ENCODE data around the gene ADAP1. TPM values are rescaled to one million over a fixed set of nuclear protein-coding genes. Genes with fewer than 3 reads are reported as not detected.
"Not testable (repeated sequence)": the region's sequence is repeated elsewhere in the genome, so short reads cannot be mapped to it uniquely, and the experiment has no call there.

Gene ADAP1
- total and polyA plus RNA-seq, 2 of the 8 experiments (the other 6 are each of a cell fraction or from before 2014, with no cell fraction given) = 5.8 to 6.1 TPM

DNA sequence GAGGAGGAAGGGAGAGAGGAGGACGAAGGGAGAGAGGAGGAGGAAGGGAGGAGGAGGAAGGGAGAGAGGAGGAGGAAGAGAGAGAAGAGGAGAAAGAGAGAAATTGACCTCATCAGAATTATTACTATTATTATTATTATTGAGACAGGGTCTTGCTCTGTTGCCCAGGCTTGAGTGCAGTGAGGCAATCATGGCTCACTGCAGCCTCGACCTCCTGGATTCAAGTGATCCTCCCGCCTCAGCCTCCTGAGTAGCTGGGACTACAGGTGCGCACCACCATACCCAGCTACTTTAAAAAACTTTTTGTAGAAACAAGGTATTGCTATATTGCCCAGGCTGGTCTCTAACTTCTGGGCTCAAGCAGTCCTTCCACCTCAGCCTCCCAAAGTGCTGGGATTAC, 10.7 kb downstream of the ADAP1 start:
- FAIRE-seq; H3K9me3 ChIP-seq (ENCODE audit: insufficient read depth in 2 of 2, low read depth in 1 of 2, low read length in 1 of 2); H3K27me3 ChIP-seq (replicated peaks in 1 of 4; ENCODE audit: control insufficient read depth in 3 of 4, extremely low read depth in 1 of 4, insufficient read depth in 3 of 4, low read length in 3 of 4); H3K14ac ChIP-seq (ENCODE audit: insufficient read length); H4K5ac ChIP-seq (ENCODE audit: insufficient read length, low read depth, low read length); H2AK5ac ChIP-seq (ENCODE audit: low read depth, low read length); DNase-seq (ENCODE audit: low read depth in 1 of 2, low spot score in 2 of 2); H3K79me2 ChIP-seq (ENCODE audit: control insufficient read depth in 1 of 2, insufficient read depth in 2 of 2, low read length in 2 of 2); H3K27ac ChIP-seq (ENCODE audit: low read depth, low read length); H3K4me2 ChIP-seq (ENCODE audit: insufficient read depth in 1 of 2, low read depth in 2 of 2, low read length in 2 of 2); H4K8ac ChIP-seq (ENCODE audit: extremely low read depth, insufficient read depth, low read length); H2BK12ac ChIP-seq (ENCODE audit: low read depth, low read length); H2BK120ac ChIP-seq (replicated peaks; ENCODE audit: low read depth, low read length); H3K36me3 ChIP-seq (ENCODE audit: control insufficient read depth in 2 of 4, insufficient read depth in 4 of 4, low read length in 3 of 4); H2BK15ac ChIP-seq (ENCODE audit: low read length); H3K23ac ChIP-seq (ENCODE audit: insufficient read length); CTCF ChIA-PET (ENCODE audit: partially characterized antibody); H4K91ac ChIP-seq (replicated peaks; ENCODE audit: insufficient read length, low read length); H3K18ac ChIP-seq (ENCODE audit: extremely low read depth, low read length); H3K56ac ChIP-seq (replicated peaks; ENCODE audit: insufficient read length, low read depth, low read length); H3K9ac ChIP-seq (replicated peaks in 1 of 4; ENCODE audit: extremely low read depth in 1 of 4, low read depth in 3 of 4, low read length in 3 of 4); H3K4ac ChIP-seq (replicated peaks; ENCODE audit: insufficient read length, low read depth, low read length); H3K4me3 ChIP-seq (ENCODE audit: extremely low read depth in 1 of 4, insufficient read depth in 2 of 4, low read depth in 3 of 4, low read length in 4 of 4); H2AFZ ChIP-seq (ENCODE audit: low read length); H2BK20ac ChIP-seq (ENCODE audit: low read length); H4K20me1 ChIP-seq (replicated peaks in 1 of 2; ENCODE audit: control insufficient read depth in 1 of 2, insufficient read depth in 2 of 2, low read length in 2 of 2); H3K23me2 ChIP-seq (ENCODE audit: low read depth, low read length); H2BK5ac ChIP-seq (ENCODE audit: low read depth, low read length); H3K79me1 ChIP-seq (ENCODE audit: low read depth, low read length): not testable (repeated sequence)
- WGBS, 2 experiments (ENCODE audit: extremely low coverage in 1 of 2, insufficient coverage in 1 of 2, insufficient read length in 1 of 2, insufficient replicate concordance in 2 of 2, low coverage in 1 of 2, low lambda C conversion rate in 2 of 2, missing lambda C conversion rate in 1 of 2) = 93% methylated on average over 3 of the region's 4 CpGs; no CpG with 5 or more reads in 1 of the 2 experiments
- peaks cover 0 to 17% (median 14%) of the 10 kb centered on the region in 4 experiments; a peak in 6 of 7 replicates for H3K4me1 ChIP-seq (replicated peaks in 1 of 4; ENCODE audit: control insufficient read depth in 3 of 4, insufficient read depth in 4 of 4, low read length in 3 of 4)
- POLR2A ChIA-PET (ENCODE audit: partially characterized antibody) = interaction anchor here (0.7 to 1.3 kb wide), 2 partner anchors 24 to 30 kb away, joined by 3 read pairs; no protein-coding TSS in a partner anchor
